ENCODE results near the gene STK39. TPM values are rescaled to one million over a fixed set of nuclear protein-coding genes. Genes with fewer than 3 reads are reported as not detected.

Gene STK39
- polyA plus RNA-seq, 1 donor (not counting 4 experiments of a cell fraction or from before 2014, with no cell fraction given) = 20.7 TPM

DNA sequence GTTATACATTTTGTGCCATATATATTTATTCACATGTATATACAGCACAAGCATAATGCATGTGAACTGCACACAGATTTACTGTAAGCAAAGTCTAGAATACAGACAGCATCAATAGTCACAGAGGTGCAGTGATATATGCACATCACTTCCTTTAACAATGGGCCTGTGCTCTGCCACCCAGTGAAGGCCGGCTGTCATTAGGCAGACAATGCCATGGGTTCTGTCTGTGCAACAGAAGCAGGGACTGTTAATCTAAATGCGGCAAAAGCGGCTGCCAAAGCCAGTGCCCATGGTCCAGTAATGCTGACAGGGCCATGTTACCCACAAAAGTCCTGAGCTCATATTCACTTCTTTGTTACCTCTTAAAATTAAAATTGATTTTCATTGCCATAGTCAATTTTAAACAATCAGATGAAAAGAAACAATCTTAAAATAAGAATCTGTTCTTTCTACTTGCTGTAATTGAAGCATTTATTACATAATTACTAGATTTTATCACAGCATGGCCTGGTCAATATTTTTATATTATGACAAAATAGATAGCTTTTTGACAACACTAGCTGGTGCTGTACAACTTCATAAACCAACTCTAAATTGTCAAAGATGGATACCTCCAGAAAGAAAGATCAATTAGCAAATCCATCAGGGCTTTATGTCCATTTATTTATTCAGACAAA lies 232.0 kb downstream of the STK39 start:
- no peaks in the 10 kb centered on the region for H3K9me3 ChIP-seq (ENCODE audit: control insufficient read depth, low read depth, low read length)

DNA sequence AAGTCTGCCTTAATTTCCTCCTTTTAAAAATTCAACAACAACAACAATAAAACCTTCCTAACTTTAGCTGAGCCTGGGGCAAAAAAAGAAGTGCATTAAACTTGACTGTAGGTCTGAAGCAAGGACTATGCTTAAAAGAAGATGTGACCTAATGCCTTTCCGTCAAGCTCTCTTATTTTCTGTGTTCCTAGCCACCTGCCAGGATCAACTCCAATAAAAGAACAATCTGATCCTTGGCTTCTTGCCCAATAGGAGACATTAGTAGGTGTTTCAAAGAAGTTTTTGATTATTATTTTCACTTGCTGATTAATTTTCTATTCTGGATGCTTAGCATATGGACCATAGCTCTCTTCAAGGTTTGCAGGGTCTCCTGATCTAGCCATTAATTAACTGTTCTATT lies 237.5 kb downstream of the STK39 start:
- no peak overlapping the region for H3K27ac ChIP-seq (ENCODE audit: control insufficient read depth, insufficient read depth, low read length)
- no peak for FAIRE-seq
- no peaks in the 10 kb centered on the region for H3K36me3 ChIP-seq (ENCODE audit: control insufficient read depth in 2 of 2, extremely low read depth in 1 of 2, insufficient read depth in 2 of 2, low read length in 2 of 2)
- no peak for TF ChIP-seq EZH2 (IDR thresholded peaks at IDR 0.05; ENCODE audit: low read length)
- TF ChIP-seq, protein P1, sequence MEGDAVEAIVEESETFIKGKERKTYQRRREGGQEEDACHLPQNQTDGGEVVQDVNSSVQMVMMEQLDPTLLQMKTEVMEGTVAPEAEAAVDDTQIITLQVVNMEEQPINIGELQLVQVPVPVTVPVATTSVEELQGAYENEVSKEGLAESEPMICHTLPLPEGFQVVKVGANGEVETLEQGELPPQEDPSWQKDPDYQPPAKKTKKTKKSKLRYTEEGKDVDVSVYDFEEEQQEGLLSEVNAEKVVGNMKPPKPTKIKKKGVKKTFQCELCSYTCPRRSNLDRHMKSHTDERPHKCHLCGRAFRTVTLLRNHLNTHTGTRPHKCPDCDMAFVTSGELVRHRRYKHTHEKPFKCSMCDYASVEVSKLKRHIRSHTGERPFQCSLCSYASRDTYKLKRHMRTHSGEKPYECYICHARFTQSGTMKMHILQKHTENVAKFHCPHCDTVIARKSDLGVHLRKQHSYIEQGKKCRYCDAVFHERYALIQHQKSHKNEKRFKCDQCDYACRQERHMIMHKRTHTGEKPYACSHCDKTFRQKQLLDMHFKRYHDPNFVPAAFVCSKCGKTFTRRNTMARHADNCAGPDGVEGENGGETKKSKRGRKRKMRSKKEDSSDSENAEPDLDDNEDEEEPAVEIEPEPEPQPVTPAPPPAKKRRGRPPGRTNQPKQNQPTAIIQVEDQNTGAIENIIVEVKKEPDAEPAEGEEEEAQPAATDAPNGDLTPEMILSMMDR (optimal IDR thresholded peaks at IDR 0.05 in 1 of 3, IDR thresholded peaks at IDR 0.05 in 1 of 3, conservative IDR thresholded peaks at IDR 0.05 in 1 of 3; ENCODE audit: extremely low read depth in 1 of 3, insufficient read depth in 2 of 3, low read length in 3 of 3) = no peak
- H4K20me1 ChIP-seq (ENCODE audit: control insufficient read depth, extremely low read depth, insufficient read depth, low read length) = no peaks in the 10 kb centered on the region
- no peaks in the 10 kb centered on the region for H3K79me2 ChIP-seq (ENCODE audit: control insufficient read depth, insufficient read depth, low read length)
- H3K27me3 ChIP-seq (ENCODE audit: control insufficient read depth, extremely low read depth, insufficient read depth, low read length) = no peaks in the 10 kb centered on the region
- no peak overlapping the region for H3K9ac ChIP-seq (ENCODE audit: control insufficient read depth, extremely low read depth, insufficient read depth, low read length)
- no peaks in the 10 kb centered on the region for H3K9me3 ChIP-seq (ENCODE audit: control insufficient read depth, low read depth, low read length)
- no peaks in the 10 kb centered on the region for H3K9me1 ChIP-seq (ENCODE audit: control insufficient read depth, extremely low read depth, insufficient read depth, low read length)
- no peak overlapping the region for H2AFZ ChIP-seq (ENCODE audit: control insufficient read depth, low read length)
- no peaks in the 10 kb centered on the region for H3K4me1 ChIP-seq (ENCODE audit: control insufficient read depth, extremely low read depth, insufficient read depth, low read length)
- no peak overlapping the region for H3K4me3 ChIP-seq (ENCODE audit: control insufficient read depth in 2 of 3, extremely low read depth in 1 of 3, insufficient read depth in 2 of 3, low read depth in 1 of 3, low read length in 3 of 3)
- dilution Hi-C loops (cut with MboI; ENCODE audit: extremely low pct_ligation_motif_present, low sequenced_read_pairs) = no loop called here
- DNase-seq (ENCODE audit: low read depth, low spot score) = no peak
- no peak overlapping the region for H3K4me2 ChIP-seq (ENCODE audit: control insufficient read depth, extremely low read depth, insufficient read depth, low read depth, low read length)

More for the DNA sequence above, 232.0 kb downstream of the STK39 start:
- no peak for FAIRE-seq
- H4K20me1 ChIP-seq (ENCODE audit: control insufficient read depth, extremely low read depth, insufficient read depth, low read length) = no peaks in the 10 kb centered on the region
- no peak overlapping the region for H3K4me2 ChIP-seq (ENCODE audit: control insufficient read depth, extremely low read depth, insufficient read depth, low read depth, low read length)
- peaks cover 0 to 2% of the 10 kb centered on the region in 2 experiments for H3K36me3 ChIP-seq (ENCODE audit: control insufficient read depth in 2 of 2, extremely low read depth in 1 of 2, insufficient read depth in 2 of 2, low read length in 2 of 2)
- no peaks in the 10 kb centered on the region for H3K9me1 ChIP-seq (ENCODE audit: control insufficient read depth, extremely low read depth, insufficient read depth, low read length)
- H3K27me3 ChIP-seq (ENCODE audit: control insufficient read depth, extremely low read depth, insufficient read depth, low read length) = no peaks in the 10 kb centered on the region
- no peaks in the 10 kb centered on the region for H3K4me1 ChIP-seq (ENCODE audit: control insufficient read depth, extremely low read depth, insufficient read depth, low read length)
- H3K79me2 ChIP-seq (ENCODE audit: control insufficient read depth, insufficient read depth, low read length) = no peaks in the 10 kb centered on the region
- no peak overlapping the region for H3K4me3 ChIP-seq (ENCODE audit: control insufficient read depth in 2 of 3, extremely low read depth in 1 of 3, insufficient read depth in 2 of 3, low read depth in 1 of 3, low read length in 3 of 3)
- no peak overlapping the region for H2AFZ ChIP-seq (ENCODE audit: control insufficient read depth, low read length)
- no peak overlapping the region for H3K9ac ChIP-seq (ENCODE audit: control insufficient read depth, extremely low read depth, insufficient read depth, low read length)
- TF ChIP-seq, protein P1 (optimal IDR thresholded peaks at IDR 0.05 in 1 of 3, IDR thresholded peaks at IDR 0.05 in 1 of 3, conservative IDR thresholded peaks at IDR 0.05 in 1 of 3; ENCODE audit: extremely low read depth in 1 of 3, insufficient read depth in 2 of 3, low read length in 3 of 3) = no peak
- no peak for TF ChIP-seq EZH2 (IDR thresholded peaks at IDR 0.05; ENCODE audit: low read length)
- no peak overlapping the region for H3K27ac ChIP-seq (ENCODE audit: control insufficient read depth, insufficient read depth, low read length)
- DNase-seq (ENCODE audit: low read depth, low spot score) = no peak
- dilution Hi-C loops (cut with MboI; ENCODE audit: extremely low pct_ligation_motif_present, low sequenced_read_pairs) = no loop called here
